Brain pericyte (primary cell): ENCODE results near the gene SLC25A34.

ENCODE experiments used
- DNase-seq: peaks from one replicate; pipeline ENCODE4 v3.0.0-alpha.2; 2012; ENCODE audit warnings: low read depth, low spot score

SLC25A34 gene

GRCh38 chr1:15714406-15715136, 21.5 kb upstream of the SLC25A34 start:
- DNase-seq: no peak

GRCh38 chr1:15717418-15718125, 18.5 kb upstream of the SLC25A34 start:
- no peak for DNase-seq

GRCh38 chr1:15718199-15718601, 17.9 kb upstream of the SLC25A34 start:
- DNase-seq: no peak

- DNase-seq: no peak
These were observed 16.5 kb upstream of the SLC25A34 start for GRCh38 chr1:15719381-15720120.

- DNase-seq: no peak
These were observed 15.2 kb upstream of the SLC25A34 start for GRCh38 chr1:15720861-15721260.

GRCh38 chr1:15722411-15722810, 13.6 kb upstream of the SLC25A34 start:
- DNase-seq: no peak

GRCh38 chr1:15722836-15723532, 13.1 kb upstream of the SLC25A34 start:
- DNase-seq: no peak

GRCh38 chr1:15723631-15724246, 12.3 kb upstream of the SLC25A34 start:
- DNase-seq: no peak

- no peak for DNase-seq
These were observed 10.8 kb upstream of the SLC25A34 start for GRCh38 chr1:15724949-15725880.

- no peak for DNase-seq
These were observed 9.6 kb upstream of the SLC25A34 start for GRCh38 chr1:15726508-15726907.

GRCh38 chr1:15727021-15727420, 9.0 kb upstream of the SLC25A34 start:
- DNase-seq: no peak

- no peak for DNase-seq
These were observed 8.6 kb upstream of the SLC25A34 start for GRCh38 chr1:15727424-15727823.

- no peak for DNase-seq
These were observed 8.1 kb upstream of the SLC25A34 start for GRCh38 chr1:15727866-15728534.

- DNase-seq: no peak
These were observed 7.0 kb upstream of the SLC25A34 start for GRCh38 chr1:15728937-15729657.

- DNase-seq: no peak
These were observed 5.6 kb upstream of the SLC25A34 start for GRCh38 chr1:15730423-15730822.

- DNase-seq: no peak
These were observed 5.1 kb upstream of the SLC25A34 start for GRCh38 chr1:15730936-15731335.

GRCh38 chr1:15731735-15732685, 4.0 kb upstream of the SLC25A34 start:
- no peak for DNase-seq

- no peak for DNase-seq
These were observed 3.4 kb upstream of the SLC25A34 start for GRCh38 chr1:15732686-15733081.
